Naive thymus-derived CD8-positive, alpha-beta T cell (primary cell): ENCODE data around the gene ZNF296. TPM values are rescaled to one million over a fixed set of nuclear protein-coding genes. Genes with fewer than 3 reads are reported as not detected.

ENCODE experiments used
- ATAC-seq, 2 donors: fragments of 150-1000 bp; cut with Tn5 transposase in 1 of 2; sonication (Bioruptor Pico), chemical (Tn5 transposase) in 1 of 2; 1 replicate in 1 of 2; 2 replicates in 1 of 2; pipeline ENCODE4 v1.10.0; 2021; ENCODE audit warnings: mild to moderate bottlenecking in 2 of 2, moderate library complexity in 2 of 2
- POLR2A ChIA-PET: fragments of 350-600 bp; sonication (Branson Sonifier 250); formaldehyde crosslinking; loops from one replicate; lab custom pipeline; 2021; ENCODE audit warnings: antibody characterized with exemption; lab: Charles Lee
- DNase-seq, 10 donors: peaks; one replicate each; pipeline versions ENCODE4 v3.0.0 to v3.0.0-alpha.2; 2020 to 2022
- H3K27ac Mint-ChIP-seq, 10 donors: one replicate each; pipeline ENCODE4 v1.8.0; 2020 to 2022; ENCODE audit warnings: mild to moderate bottlenecking in 10 of 10, mixed read lengths in 10 of 10, moderate library complexity in 4 of 10, inconsistent platforms in 1 of 10
- H3K27me3 Mint-ChIP-seq, 5 donors: one replicate each; pipeline ENCODE4 v1.8.0; 2021 to 2022; ENCODE audit warnings: mixed read lengths in 5 of 5
- H3K36me3 Mint-ChIP-seq, 3 donors: one replicate each; pipeline ENCODE4 v1.8.0; 2020 to 2022; ENCODE audit warnings: mixed read lengths in 3 of 3, mild to moderate bottlenecking in 2 of 3, inconsistent platforms in 1 of 3
- H3K4me1 Mint-ChIP-seq, 4 donors: one replicate each; pipeline ENCODE4 v1.8.0; 2021 to 2022; ENCODE audit warnings: mixed read lengths in 4 of 4
- H3K4me3 Mint-ChIP-seq, 10 donors: one replicate each; pipeline ENCODE4 v1.8.0; 2020 to 2022; ENCODE audit warnings: mild to moderate bottlenecking in 10 of 10, mixed read lengths in 10 of 10, moderate library complexity in 6 of 10, inconsistent platforms in 1 of 10
- H3K9me3 Mint-ChIP-seq, 9 donors: one replicate each; pipeline ENCODE4 v1.8.0; 2020 to 2022; ENCODE audit warnings: mixed read lengths in 9 of 9, mild to moderate bottlenecking in 3 of 9, inconsistent platforms in 1 of 9, moderate library complexity in 1 of 9
- polyA plus RNA-seq, 3 donors: library from polyadenylated mRNA; unstranded; fragments of 300-500 nt; fragmentation: Illumina TruSeq; gene quantifications; one replicate each; pipeline ENCODE4 v1.2.3, GENCODE V29; 2021
- total RNA-seq, 8 experiments: library from RNA in 2 of 8; stranded (reverse) in 2 of 8; gene quantifications; one replicate each; pipeline ENCODE4 v1.2.3 and lab custom pipeline; 2021 to 2026

The ZNF296 gene
- total and polyA plus RNA-seq, 5 experiments from 2014 or later: 1.0 to 2.4 (median 1.6) TPM

- Mint-ChIP-seq H3K36me3 (peaks cover 0 to 77% (median 0%) of the 10 kb centered on the region in 3 donors), H3K27ac (peak overlapping the region; percentile 38 to 88 (median 79)), H3K27me3 (no peaks in the 10 kb centered on the region), H3K9me3 (no peaks in the 10 kb centered on the region), H3K4me1 (peaks cover 29 to 64% (median 56%) of the 10 kb centered on the region in 4 donors), H3K4me3 (peak overlapping the region in 9 of 10 donors; percentile 13 to 81 (median 43))
- POLR2A ChIA-PET: interaction anchor here (1.2 kb wide), 1 partner anchor 8 kb away, joined by 5 read pairs; the partner anchor contains the start of gene CLASRP
- peak in 1 of 10 donors; percentile 12 for DNase-seq
- peak; percentile 68 to 79 for ATAC-seq
These were observed 29.0 kb downstream of the ZNF296 start for GRCh38 chr19:45047188-45047797.

- peaks cover 32 to 70% (median 61%) of the 10 kb centered on the region in 4 donors for H3K4me1 Mint-ChIP-seq
- H3K36me3 Mint-ChIP-seq: peaks cover 0 to 78% (median 2%) of the 10 kb centered on the region in 3 donors
- H3K9me3 Mint-ChIP-seq: no peaks in the 10 kb centered on the region
- ATAC-seq (no peak), DNase-seq (no peak)
- peak overlapping the region in 3 of 10 donors; percentile 29 to 52 (median 36) for H3K4me3 Mint-ChIP-seq
- peak overlapping the region in 4 of 10 donors; percentile 24 to 41 (median 37) for H3K27ac Mint-ChIP-seq
- POLR2A ChIA-PET: interaction anchor here (0.6 kb wide), 1 partner anchor 110 kb away, joined by 3 read pairs; no protein-coding TSS in a partner anchor
- no peaks in the 10 kb centered on the region for H3K27me3 Mint-ChIP-seq
These were observed 29.9 kb downstream of the ZNF296 start for GRCh38 chr19:45046355-45046754.

- peaks cover 0 to 79% (median 2%) of the 10 kb centered on the region in 3 donors for H3K36me3 Mint-ChIP-seq
- H3K4me1 Mint-ChIP-seq: peaks cover 35 to 72% (median 63%) of the 10 kb centered on the region in 4 donors
- peak overlapping the region in 4 of 10 donors; percentile 35 to 63 (median 48) for H3K27ac Mint-ChIP-seq
- H3K9me3 Mint-ChIP-seq: no peaks in the 10 kb centered on the region
- no peak for DNase-seq
- peak overlapping the region in 1 of 10 donors; percentile 29 for H3K4me3 Mint-ChIP-seq
- POLR2A ChIA-PET: interaction anchor here (0.6 kb wide), 1 partner anchor 110 kb away, joined by 3 read pairs; no protein-coding TSS in a partner anchor
- no peak for ATAC-seq
- no peaks in the 10 kb centered on the region for H3K27me3 Mint-ChIP-seq
These were observed 30.5 kb downstream of the ZNF296 start for GRCh38 chr19:45045671-45046353.

GRCh38 chr19:45041125-45041524 is 35.2 kb downstream of the ZNF296 start:
- Mint-ChIP-seq H3K4me1 (peaks cover 28 to 60% (median 53%) of the 10 kb centered on the region in 4 donors), H3K27ac (peak overlapping the region in 9 of 10 donors; percentile 3 to 89 (median 73)), H3K4me3 (peak overlapping the region; percentile 33 to 95 (median 60)), H3K9me3 (no peaks in the 10 kb centered on the region), H3K27me3 (no peaks in the 10 kb centered on the region), H3K36me3 (peaks cover 0 to 64% (median 2%) of the 10 kb centered on the region in 3 donors)
- ATAC-seq (no peak), DNase-seq (no peak)
- POLR2A ChIA-PET: interaction anchor here (0.6 to 0.8 kb wide), 3 partner anchors 37 to 51 kb away, joined by 3 read pairs; partner anchors contain the start of gene GEMIN7

GRCh38 chr19:45040059-45040771 is 36.1 kb downstream of the ZNF296 start:
- POLR2A ChIA-PET: interaction anchor here (0.7 to 2.8 kb wide), 7 partner anchors 11 to 113 kb away, joined by 3 to 26 read pairs (median 7); partner anchors contain the start of genes PPP1R37, RELB and ZNF296
- no peaks in the 10 kb centered on the region for H3K27me3 Mint-ChIP-seq
- peaks cover 0 to 58% (median 7%) of the 10 kb centered on the region in 3 donors for H3K36me3 Mint-ChIP-seq
- H3K27ac Mint-ChIP-seq: peak overlapping the region; percentile 67 to 99 (median 94)
- no peaks in the 10 kb centered on the region for H3K9me3 Mint-ChIP-seq
- peak overlapping the region; percentile 93 to 99 (median 97) for H3K4me3 Mint-ChIP-seq
- peaks cover 21 to 51% (median 45%) of the 10 kb centered on the region in 4 donors for H3K4me1 Mint-ChIP-seq
- ATAC-seq (no peak), DNase-seq (no peak)

- Mint-ChIP-seq H3K4me3 (peak within 1 kb of the TSS; percentile 93 to 99 (median 97)), H3K4me1 (peaks cover 19 to 45% (median 39%) of the 10 kb centered on the region in 4 donors), H3K27ac (peak within 1 kb of the TSS; percentile 87 to 99 (median 96)), H3K36me3 (peaks cover 0 to 57% (median 7%) of the 10 kb centered on the region in 3 donors), H3K9me3 (no peaks in the 10 kb centered on the region), H3K27me3 (no peaks in the 10 kb centered on the region)
- POLR2A ChIA-PET: interaction anchor here (0.6 to 2.8 kb wide), 21 partner anchors 8 to 544 kb away, joined by 3 to 26 read pairs (median 4); partner anchors contain the start of genes BLOC1S3, GEMIN7, PPP1R37 and RELB
- ATAC-seq (peak; percentile 91 to 95), DNase-seq (peak; percentile 79 to 90 (median 86))
These were observed 37.1 kb downstream of the ZNF296 start, which contains the start of gene CLASRP for GRCh38 chr19:45038931-45039893. CLASRP (plus strand) TSS chr19:45039045; CDS start chr19:45040213, 1,168 bp downstream.

- no peak for ATAC-seq
These were observed 38.7 kb downstream of the ZNF296 start for GRCh38 chr19:45037393-45038169.

GRCh38 chr19:45035755-45036154 is 40.5 kb downstream of the ZNF296 start:
- ATAC-seq: no peak
- POLR2A ChIA-PET: no interaction called here
- peaks cover 12 to 23% (median 20%) of the 10 kb centered on the region in 4 donors for H3K4me1 Mint-ChIP-seq

More at GRCh38 chr19:45037393-45038169, 38.7 kb downstream of the ZNF296 start:
- Mint-ChIP-seq H3K27me3 (no peaks in the 10 kb centered on the region), H3K9me3 (no peaks in the 10 kb centered on the region), H3K4me3 (peak overlapping the region; percentile 50 to 98 (median 67)), H3K36me3 (peaks cover 0 to 47% (median 11%) of the 10 kb centered on the region in 3 donors), H3K4me1 (peaks cover 21 to 41% (median 34%) of the 10 kb centered on the region in 4 donors), H3K27ac (peak overlapping the region in 6 of 10 donors; percentile 34 to 78 (median 54))
- POLR2A ChIA-PET: interaction anchor here (1.2 to 2.8 kb wide), 3 partner anchors 27 to 83 kb away, joined by 4 to 26 read pairs (median 7); partner anchors contain the start of gene PPP1R37
- no peak for DNase-seq

GRCh38 chr19:45032421-45032820 is 43.9 kb downstream of the ZNF296 start:
- Mint-ChIP-seq H3K4me1 (peaks cover 0 to 2% (median 0%) of the 10 kb centered on the region in 4 donors), H3K36me3 (peaks cover 0 to 55% (median 22%) of the 10 kb centered on the region in 3 donors), H3K9me3 (no peaks in the 10 kb centered on the region), H3K4me3 (no peak overlapping the region), H3K27ac (no peak overlapping the region), H3K27me3 (no peaks in the 10 kb centered on the region)
- ATAC-seq (no peak), DNase-seq (no peak)
- POLR2A ChIA-PET: no interaction called here

More at GRCh38 chr19:45035755-45036154, 40.5 kb downstream of the ZNF296 start:
- Mint-ChIP-seq H3K4me3 (no peak overlapping the region), H3K27me3 (no peaks in the 10 kb centered on the region), H3K9me3 (no peaks in the 10 kb centered on the region), H3K27ac (no peak overlapping the region), H3K36me3 (peaks cover 0 to 42% (median 14%) of the 10 kb centered on the region in 3 donors)
- DNase-seq: no peak

GRCh38 chr19:45030825-45031224 is 45.5 kb downstream of the ZNF296 start:
- H3K9me3 Mint-ChIP-seq: no peaks in the 10 kb centered on the region
- DNase-seq (no peak), ATAC-seq (no peak)
- peaks cover 0 to 61% (median 24%) of the 10 kb centered on the region in 3 donors for H3K36me3 Mint-ChIP-seq
- POLR2A ChIA-PET: no interaction called here
- H3K4me1 Mint-ChIP-seq: peaks cover 0 to 2% (median 0%) of the 10 kb centered on the region in 4 donors
- H3K27ac Mint-ChIP-seq: no peak overlapping the region
- no peak overlapping the region for H3K4me3 Mint-ChIP-seq
- no peaks in the 10 kb centered on the region for H3K27me3 Mint-ChIP-seq
